ENCODE results near the gene IREB2. TPM values are rescaled to one million over a fixed set of nuclear protein-coding genes. Genes with fewer than 3 reads are reported as not detected.

Gene IREB2
- polyA plus RNA-seq, 1 donor = 36.8 TPM

Other genes starting within 250 kb of the IREB2 start
- gene ACSBG1, start 203.7 kb upstream of the IREB2 start, polyA plus RNA-seq (ENCODE audit: insufficient read length) = 0.44 TPM
- gene DNAJA4, start 173.7 kb upstream of the IREB2 start, polyA plus RNA-seq (ENCODE audit: insufficient read length) = 77.5 TPM
- 50.2 TPM for gene SKIC8, start 138.6 kb upstream of the IREB2 start, polyA plus RNA-seq (ENCODE audit: insufficient read length)
- 9.2 TPM for gene CRABP1, start 97.9 kb upstream of the IREB2 start, polyA plus RNA-seq (ENCODE audit: insufficient read length)
- gene HYKK, start 69.4 kb downstream of the IREB2 start, polyA plus RNA-seq (ENCODE audit: insufficient read length) = 2.3 TPM
- gene PSMA4, start 102.2 kb downstream of the IREB2 start, polyA plus RNA-seq (ENCODE audit: insufficient read length) = 116 TPM
- 1.3 TPM for gene CHRNA5, start 127.3 kb downstream of the IREB2 start, polyA plus RNA-seq (ENCODE audit: insufficient read length)
- 0.14 TPM for gene CHRNA3, start 182.8 kb downstream of the IREB2 start, polyA plus RNA-seq (ENCODE audit: insufficient read length)
- gene CHRNB4, start 203.0 kb downstream of the IREB2 start, polyA plus RNA-seq (ENCODE audit: insufficient read length) = 0.30 TPM

Measured in hindlimb muscle (tissue), 1 donor.